ENCODE data around the gene ATP1B1. TPM values are rescaled to one million over a fixed set of nuclear protein-coding genes. Genes with fewer than 3 reads are reported as not detected.

ATP1B1 gene
- total and polyA plus RNA-seq, 2 of the 8 experiments (the other 6 are each of a cell fraction or from before 2014, with no cell fraction given), result 16.3 to 76.5 TPM

GRCh38 chr1:169081503-169082123 is 24.9 kb upstream of the ATP1B1 start:
- H3K9ac ChIP-seq (replicated peaks in 1 of 4; ENCODE audit: extremely low read depth in 1 of 4, low read depth in 3 of 4, low read length in 3 of 4), result no peak overlapping the region
- no peaks in the 10 kb centered on the region for H3K36me3 ChIP-seq (ENCODE audit: control insufficient read depth in 2 of 4, insufficient read depth in 4 of 4, low read length in 3 of 4)
- H3K27ac ChIP-seq (ENCODE audit: low read depth, low read length), result no peak overlapping the region

More at GRCh38 chr1:169081503-169082123, 24.9 kb upstream of the ATP1B1 start:
- no peak overlapping the region for H4K8ac ChIP-seq (ENCODE audit: extremely low read depth, insufficient read depth, low read length)
- H3K23me2 ChIP-seq (ENCODE audit: low read depth, low read length), result no peaks in the 10 kb centered on the region
- no peak overlapping the region for H4K91ac ChIP-seq (replicated peaks; ENCODE audit: insufficient read length, low read length)
- H4K20me1 ChIP-seq (replicated peaks in 1 of 2; ENCODE audit: control insufficient read depth in 1 of 2, insufficient read depth in 2 of 2, low read length in 2 of 2), result no peaks in the 10 kb centered on the region
- no peak overlapping the region for H3K14ac ChIP-seq (ENCODE audit: insufficient read length)
- no peak overlapping the region for H3K56ac ChIP-seq (replicated peaks; ENCODE audit: insufficient read length, low read depth, low read length)
- no peaks in the 10 kb centered on the region for H3K79me1 ChIP-seq (ENCODE audit: low read depth, low read length)
- H4K5ac ChIP-seq (ENCODE audit: insufficient read length, low read depth, low read length), result no peak overlapping the region
- no peak overlapping the region for H3K4me3 ChIP-seq (ENCODE audit: extremely low read depth in 1 of 4, insufficient read depth in 2 of 4, low read depth in 3 of 4, low read length in 4 of 4)
- no peak overlapping the region for H2BK15ac ChIP-seq (ENCODE audit: low read length)
- H3K79me2 ChIP-seq (ENCODE audit: control insufficient read depth in 1 of 2, insufficient read depth in 2 of 2, low read length in 2 of 2), result no peaks in the 10 kb centered on the region
- no peak overlapping the region for H2BK12ac ChIP-seq (ENCODE audit: low read depth, low read length)
- no peak overlapping the region for H3K4ac ChIP-seq (replicated peaks; ENCODE audit: insufficient read length, low read depth, low read length)
- H3K18ac ChIP-seq (ENCODE audit: extremely low read depth, low read length), result no peak overlapping the region
- ChIA-PET CTCF (ENCODE audit: partially characterized antibody) (interaction anchor here (1.0 to 1.7 kb wide), 2 partner anchors 9 kb away, joined by 3 to 4 read pairs; no protein-coding TSS in a partner anchor), POLR2A (ENCODE audit: partially characterized antibody) (interaction anchor here (1.1 kb wide), 1 partner anchor 9 kb away, joined by 3 read pairs; no protein-coding TSS in a partner anchor)
- no peak overlapping the region for H3K23ac ChIP-seq (ENCODE audit: insufficient read length)
- no peaks in the 10 kb centered on the region for H3K27me3 ChIP-seq (replicated peaks in 1 of 4; ENCODE audit: control insufficient read depth in 3 of 4, extremely low read depth in 1 of 4, insufficient read depth in 3 of 4, low read length in 3 of 4)
- FAIRE-seq (no peak), DNase-seq (ENCODE audit: low read depth in 1 of 2, low spot score in 2 of 2) (no peak)
- 0 out of 2 replicates have a peak overlapping the region, but pooled peaks have one; percentile 64 for H2AFZ ChIP-seq (ENCODE audit: low read length)
- H3K9me3 ChIP-seq (ENCODE audit: insufficient read depth in 2 of 2, low read depth in 1 of 2, low read length in 1 of 2), result no peaks in the 10 kb centered on the region
- H3K4me2 ChIP-seq (ENCODE audit: insufficient read depth in 1 of 2, low read depth in 2 of 2, low read length in 2 of 2), result no peak overlapping the region
- no peak overlapping the region for H2BK120ac ChIP-seq (replicated peaks; ENCODE audit: low read depth, low read length)
- H3K4me1 ChIP-seq (replicated peaks in 1 of 4; ENCODE audit: control insufficient read depth in 3 of 4, insufficient read depth in 4 of 4, low read length in 3 of 4), result no peaks in the 10 kb centered on the region
- 88% methylated on average over 5 of the region's 5 CpGs; no CpG with 5 or more reads in 1 of the 2 experiments for WGBS, 2 experiments (ENCODE audit: extremely low coverage in 1 of 2, insufficient coverage in 1 of 2, insufficient read length in 1 of 2, insufficient replicate concordance in 2 of 2, low coverage in 1 of 2, low lambda C conversion rate in 2 of 2, missing lambda C conversion rate in 1 of 2)
- no peak for TF ChIP-seq EP300 (IDR thresholded peaks at IDR 0.05; ENCODE audit: borderline replicate concordance in 1 of 2, low read depth in 2 of 2, low read length in 2 of 2)
- no peak for TF ChIP-seq SAP30 (IDR thresholded peaks at IDR 0.05; ENCODE audit: insufficient read depth, insufficient replicate concordance, low read length)
- no peak for TF ChIP-seq SUZ12 (IDR thresholded peaks at IDR 0.05; ENCODE audit: low read length)
- TF ChIP-seq CEBPB (IDR thresholded peaks at IDR 0.05; ENCODE audit: low read depth, low read length), result peak; percentile 75; the same call in 1 of the 2 replicates
- H2AK5ac ChIP-seq (ENCODE audit: low read depth, low read length), result no peak overlapping the region
- no peak overlapping the region for H2BK5ac ChIP-seq (ENCODE audit: low read depth, low read length)
- no peak overlapping the region for H2BK20ac ChIP-seq (ENCODE audit: low read length)

All from H1 (cell line).